Panc1 (cell line): Measurements from ENCODE around the gene CPT2.

Experiments
- POLR2AphosphoS5 ChIP-seq: IDR thresholded peaks from 2 replicates; pipeline ENCODE4 v1.6.1; 2012; ENCODE audit warnings: mild to moderate bottlenecking, low read depth, low read length, moderate library complexity
- TF ChIP-seq, protein P1 (sequence below): fragments of 450-650 bp; IDR thresholded peaks from 2 replicates; pipeline ENCODE4 v1.5.1; 2017; ENCODE audit warnings: mild to moderate bottlenecking
- TF ChIP-seq, protein P2 (sequence below), 2 experiments: IDR thresholded peaks; 2 replicates each; pipeline ENCODE4 v1.6.1; 2011 to 2012; ENCODE audit warnings: low read depth in 2 of 2, control low read depth in 1 of 2, low read length in 1 of 2, mild to moderate bottlenecking in 1 of 2, moderate library complexity in 1 of 2; ENCODE audit not compliant: insufficient read depth in 1 of 2

DNA sequence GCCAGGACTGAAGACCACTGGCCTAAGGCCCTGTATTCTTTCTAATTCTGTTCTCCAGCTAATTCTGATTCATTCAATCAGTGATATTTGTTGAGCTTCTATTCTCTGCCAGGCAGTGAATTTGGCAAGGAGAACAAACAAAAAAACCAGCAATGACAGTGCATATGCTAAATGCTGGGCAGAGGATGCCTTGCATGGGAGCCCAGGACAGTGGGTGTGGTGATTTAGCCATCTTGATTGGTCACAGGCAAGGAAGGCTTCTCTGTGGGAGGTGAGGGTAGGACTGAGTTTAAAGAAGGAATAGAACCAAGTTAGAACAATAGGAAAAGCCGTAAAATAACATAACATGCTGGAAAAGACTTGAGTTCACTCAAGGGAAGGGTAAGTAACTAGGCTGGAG lies 9.2 kb upstream of the CPT2 start:
- TF ChIP-seq, protein P1, sequence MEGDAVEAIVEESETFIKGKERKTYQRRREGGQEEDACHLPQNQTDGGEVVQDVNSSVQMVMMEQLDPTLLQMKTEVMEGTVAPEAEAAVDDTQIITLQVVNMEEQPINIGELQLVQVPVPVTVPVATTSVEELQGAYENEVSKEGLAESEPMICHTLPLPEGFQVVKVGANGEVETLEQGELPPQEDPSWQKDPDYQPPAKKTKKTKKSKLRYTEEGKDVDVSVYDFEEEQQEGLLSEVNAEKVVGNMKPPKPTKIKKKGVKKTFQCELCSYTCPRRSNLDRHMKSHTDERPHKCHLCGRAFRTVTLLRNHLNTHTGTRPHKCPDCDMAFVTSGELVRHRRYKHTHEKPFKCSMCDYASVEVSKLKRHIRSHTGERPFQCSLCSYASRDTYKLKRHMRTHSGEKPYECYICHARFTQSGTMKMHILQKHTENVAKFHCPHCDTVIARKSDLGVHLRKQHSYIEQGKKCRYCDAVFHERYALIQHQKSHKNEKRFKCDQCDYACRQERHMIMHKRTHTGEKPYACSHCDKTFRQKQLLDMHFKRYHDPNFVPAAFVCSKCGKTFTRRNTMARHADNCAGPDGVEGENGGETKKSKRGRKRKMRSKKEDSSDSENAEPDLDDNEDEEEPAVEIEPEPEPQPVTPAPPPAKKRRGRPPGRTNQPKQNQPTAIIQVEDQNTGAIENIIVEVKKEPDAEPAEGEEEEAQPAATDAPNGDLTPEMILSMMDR = no peak
- no peak for TF ChIP-seq POLR2AphosphoS5
- TF ChIP-seq, protein P2, sequence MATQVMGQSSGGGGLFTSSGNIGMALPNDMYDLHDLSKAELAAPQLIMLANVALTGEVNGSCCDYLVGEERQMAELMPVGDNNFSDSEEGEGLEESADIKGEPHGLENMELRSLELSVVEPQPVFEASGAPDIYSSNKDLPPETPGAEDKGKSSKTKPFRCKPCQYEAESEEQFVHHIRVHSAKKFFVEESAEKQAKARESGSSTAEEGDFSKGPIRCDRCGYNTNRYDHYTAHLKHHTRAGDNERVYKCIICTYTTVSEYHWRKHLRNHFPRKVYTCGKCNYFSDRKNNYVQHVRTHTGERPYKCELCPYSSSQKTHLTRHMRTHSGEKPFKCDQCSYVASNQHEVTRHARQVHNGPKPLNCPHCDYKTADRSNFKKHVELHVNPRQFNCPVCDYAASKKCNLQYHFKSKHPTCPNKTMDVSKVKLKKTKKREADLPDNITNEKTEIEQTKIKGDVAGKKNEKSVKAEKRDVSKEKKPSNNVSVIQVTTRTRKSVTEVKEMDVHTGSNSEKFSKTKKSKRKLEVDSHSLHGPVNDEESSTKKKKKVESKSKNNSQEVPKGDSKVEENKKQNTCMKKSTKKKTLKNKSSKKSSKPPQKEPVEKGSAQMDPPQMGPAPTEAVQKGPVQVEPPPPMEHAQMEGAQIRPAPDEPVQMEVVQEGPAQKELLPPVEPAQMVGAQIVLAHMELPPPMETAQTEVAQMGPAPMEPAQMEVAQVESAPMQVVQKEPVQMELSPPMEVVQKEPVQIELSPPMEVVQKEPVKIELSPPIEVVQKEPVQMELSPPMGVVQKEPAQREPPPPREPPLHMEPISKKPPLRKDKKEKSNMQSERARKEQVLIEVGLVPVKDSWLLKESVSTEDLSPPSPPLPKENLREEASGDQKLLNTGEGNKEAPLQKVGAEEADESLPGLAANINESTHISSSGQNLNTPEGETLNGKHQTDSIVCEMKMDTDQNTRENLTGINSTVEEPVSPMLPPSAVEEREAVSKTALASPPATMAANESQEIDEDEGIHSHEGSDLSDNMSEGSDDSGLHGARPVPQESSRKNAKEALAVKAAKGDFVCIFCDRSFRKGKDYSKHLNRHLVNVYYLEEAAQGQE (IDR thresholded peaks at IDR 0.05; ENCODE audit: insufficient read depth in 1 of 2, low read depth in 2 of 2, low read length in 1 of 2) = no peak
